ENCODE measurements around the gene FEV. TPM values are rescaled to one million over a fixed set of nuclear protein-coding genes. Genes with fewer than 3 reads are reported as not detected.

The FEV gene
- total and polyA plus RNA-seq, 2 donors (not counting 3 experiments of a cell fraction or from before 2014, with no cell fraction given) = not detected

DNA sequence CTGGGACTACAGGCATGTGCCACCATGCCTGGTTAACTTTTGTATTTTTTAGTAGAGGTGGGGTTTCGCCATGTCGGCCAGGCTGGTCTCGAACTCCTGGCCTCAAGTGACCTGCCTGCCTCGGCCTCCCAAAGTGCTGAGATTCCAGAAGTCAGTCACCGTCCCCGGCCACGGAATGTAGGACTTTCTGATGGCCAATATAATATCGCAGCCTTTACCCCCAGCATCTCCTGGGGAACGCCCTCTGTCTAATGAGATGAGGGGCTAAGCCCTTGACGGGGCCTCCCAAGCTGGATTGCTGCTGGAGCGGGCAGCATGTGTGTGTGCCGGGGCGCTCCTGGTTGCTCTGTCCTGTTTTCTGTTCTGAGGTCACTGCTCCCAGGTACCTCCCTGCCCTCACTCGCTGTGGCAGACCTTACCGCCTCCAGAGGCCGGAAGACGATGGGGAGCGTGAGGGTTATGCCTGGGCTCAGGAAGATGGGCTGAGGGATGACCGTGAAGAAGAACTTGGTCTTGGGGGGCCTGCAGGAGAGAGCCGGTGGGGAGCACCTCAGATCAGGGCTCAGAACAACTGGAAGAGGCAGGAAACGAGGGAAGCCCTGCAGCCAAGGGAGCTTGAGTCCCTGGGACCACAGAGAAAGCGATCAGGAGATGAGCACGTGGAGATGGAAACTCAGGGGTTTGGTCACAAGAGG is 47.2 kb upstream of the FEV start:
- Histone ChIP-seq H3K9me1 (replicated peaks; ENCODE audit: control insufficient read depth, extremely low read depth, insufficient read depth, low read length) (no peaks in the 10 kb centered on the region), H3K4me1 (ENCODE audit: control insufficient read depth, extremely low read depth, insufficient read depth, low read length) (no peaks in the 10 kb centered on the region), H2AFZ (ENCODE audit: low read depth, low read length) (no peak overlapping the region), H3K4me2 (ENCODE audit: insufficient read depth, low read length) (no peak overlapping the region), H3K79me2 (ENCODE audit: control insufficient read depth, insufficient read depth, low read length) (no peaks in the 10 kb centered on the region), H3K36me3 (ENCODE audit: control insufficient read depth in 2 of 2, extremely low read depth in 1 of 2, insufficient read depth in 2 of 2, low read length in 2 of 2) (no peaks in the 10 kb centered on the region), H4K20me1 (replicated peaks; ENCODE audit: control insufficient read depth, extremely low read depth, insufficient read depth, low read length) (no peaks in the 10 kb centered on the region), H3K9ac (replicated peaks; ENCODE audit: extremely low read depth, insufficient read depth, low read length) (no peak overlapping the region), H3K4me3 (replicated peaks in 1 of 3; ENCODE audit: insufficient read depth in 1 of 3, low read depth in 1 of 3, low read length in 3 of 3) (no peak overlapping the region), H3K9me3 (replicated peaks; ENCODE audit: control insufficient read depth, insufficient read depth, low read length) (no peaks in the 10 kb centered on the region), H3K27me3 (ENCODE audit: control insufficient read depth in 2 of 2, insufficient read depth in 2 of 2, low read length in 2 of 2) (peaks cover 17 to 18% of the 10 kb centered on the region in 2 experiments), H3K27ac (ENCODE audit: insufficient read depth, low read depth, low read length) (no peak overlapping the region)
- DNase-seq (ENCODE audit: low read depth, low spot score) (no peak), FAIRE-seq (no peak)
- ChIA-PET POLR2A (no interaction called here), CTCF (interaction anchor here (0.6 to 9.9 kb wide), 7 partner anchors 21 to 269 kb away, joined by 3 to 418 read pairs (median 4); partner anchors contain the start of gene NHEJ1)
- dilution Hi-C loops (cut with MboI; ENCODE audit: extremely low pct_ligation_motif_present, low sequenced_read_pairs) = no loop called here
- intact Hi-C loops (cut with micrococcal nuclease) = no loop called here
- TF ChIP-seq POLR2A (IDR thresholded peaks at IDR 0.05; ENCODE audit: low read depth, low read length) (no peak), EZH2 (IDR thresholded peaks at IDR 0.05; ENCODE audit: borderline replicate concordance, low read depth, low read length, severe bottlenecking) (no peak), GATA2 (IDR thresholded peaks at IDR 0.05; ENCODE audit: insufficient read depth, insufficient read length, low read depth, low read length) (no peak), MYC (IDR thresholded peaks at IDR 0.05; ENCODE audit: low read depth, low read length) (no peak), POLR2AphosphoS5 (IDR thresholded peaks at IDR 0.05; ENCODE audit: insufficient read depth, low read depth, low read length) (no peak), FOS (IDR thresholded peaks at IDR 0.05; ENCODE audit: borderline replicate concordance, insufficient read depth, low read length) (no peak), JUN (IDR thresholded peaks at IDR 0.05; ENCODE audit: borderline replicate concordance, insufficient read depth, insufficient read length, low read depth) (no peak)
- TF ChIP-seq, protein P1, sequence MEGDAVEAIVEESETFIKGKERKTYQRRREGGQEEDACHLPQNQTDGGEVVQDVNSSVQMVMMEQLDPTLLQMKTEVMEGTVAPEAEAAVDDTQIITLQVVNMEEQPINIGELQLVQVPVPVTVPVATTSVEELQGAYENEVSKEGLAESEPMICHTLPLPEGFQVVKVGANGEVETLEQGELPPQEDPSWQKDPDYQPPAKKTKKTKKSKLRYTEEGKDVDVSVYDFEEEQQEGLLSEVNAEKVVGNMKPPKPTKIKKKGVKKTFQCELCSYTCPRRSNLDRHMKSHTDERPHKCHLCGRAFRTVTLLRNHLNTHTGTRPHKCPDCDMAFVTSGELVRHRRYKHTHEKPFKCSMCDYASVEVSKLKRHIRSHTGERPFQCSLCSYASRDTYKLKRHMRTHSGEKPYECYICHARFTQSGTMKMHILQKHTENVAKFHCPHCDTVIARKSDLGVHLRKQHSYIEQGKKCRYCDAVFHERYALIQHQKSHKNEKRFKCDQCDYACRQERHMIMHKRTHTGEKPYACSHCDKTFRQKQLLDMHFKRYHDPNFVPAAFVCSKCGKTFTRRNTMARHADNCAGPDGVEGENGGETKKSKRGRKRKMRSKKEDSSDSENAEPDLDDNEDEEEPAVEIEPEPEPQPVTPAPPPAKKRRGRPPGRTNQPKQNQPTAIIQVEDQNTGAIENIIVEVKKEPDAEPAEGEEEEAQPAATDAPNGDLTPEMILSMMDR (IDR thresholded peaks at IDR 0.05; ENCODE audit: extremely low read depth in 1 of 2, insufficient read depth in 1 of 2, low read depth in 1 of 2, low read length in 2 of 2) = no peak
- TF ChIP-seq, protein P2, sequence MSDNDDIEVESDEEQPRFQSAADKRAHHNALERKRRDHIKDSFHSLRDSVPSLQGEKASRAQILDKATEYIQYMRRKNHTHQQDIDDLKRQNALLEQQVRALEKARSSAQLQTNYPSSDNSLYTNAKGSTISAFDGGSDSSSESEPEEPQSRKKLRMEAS (IDR thresholded peaks at IDR 0.05; ENCODE audit: insufficient read depth, insufficient read length) = no peak
- no TSS peak for BruUV-seq (replicated peaks)
